ENCODE measurements around the gene SPINK4. TPM values are rescaled to one million over a fixed set of nuclear protein-coding genes. Genes with fewer than 3 reads are reported as not detected.
A peak's percentile ranks its signal among the peaks of the same experiment; 100 is the strongest.

SPINK4 gene
- total and polyA plus RNA-seq, 4 donors, result not detected

DNA sequence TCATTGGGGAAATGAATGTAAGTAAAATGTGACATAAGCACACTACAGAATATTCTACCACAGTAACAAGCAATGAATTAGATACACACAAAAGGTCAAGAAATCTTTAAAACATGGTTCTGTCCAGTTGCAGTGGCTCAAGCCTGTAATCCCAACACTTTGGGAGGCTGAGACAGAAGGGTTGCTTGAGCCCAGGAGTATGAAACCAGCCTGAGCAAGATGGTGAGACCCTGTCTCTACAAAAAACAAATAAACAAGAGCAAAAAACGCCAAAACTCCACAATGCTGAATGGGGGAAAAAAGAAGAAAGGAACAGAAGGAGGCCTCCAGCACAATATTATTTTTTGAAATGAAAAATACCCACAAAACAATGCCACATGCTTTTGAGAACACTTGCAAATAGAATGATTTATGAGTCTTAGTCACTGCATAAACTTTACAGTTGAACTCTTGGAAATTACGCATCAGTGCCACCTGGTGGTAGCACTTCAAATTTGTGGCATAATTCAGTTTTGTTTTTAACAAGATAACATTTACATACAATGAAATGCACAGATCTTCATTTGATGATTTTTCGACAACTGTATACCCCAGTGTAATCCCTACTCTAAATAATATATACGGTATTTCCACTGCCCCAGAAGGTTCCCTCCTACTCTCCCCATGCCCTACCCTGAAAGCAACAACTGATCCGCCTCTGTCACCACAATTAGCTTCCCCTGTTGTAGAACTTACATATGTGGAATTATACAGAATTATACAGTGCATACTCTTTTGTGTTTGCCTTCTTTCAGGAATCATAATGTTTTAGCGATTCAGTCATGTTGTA lies 14.4 kb upstream of the SPINK4 start:
- peak; percentile 77 to 90 (median 88) for DNase-seq
- WGBS, 2 donors, result 14 to 22% methylated on average over 6 of the region's 6 CpGs
- no peaks in the 10 kb centered on the region for H3K4me1 ChIP-seq (ENCODE audit: control insufficient read depth in 5 of 5, insufficient read depth in 5 of 5, low read length in 5 of 5)

DNA sequence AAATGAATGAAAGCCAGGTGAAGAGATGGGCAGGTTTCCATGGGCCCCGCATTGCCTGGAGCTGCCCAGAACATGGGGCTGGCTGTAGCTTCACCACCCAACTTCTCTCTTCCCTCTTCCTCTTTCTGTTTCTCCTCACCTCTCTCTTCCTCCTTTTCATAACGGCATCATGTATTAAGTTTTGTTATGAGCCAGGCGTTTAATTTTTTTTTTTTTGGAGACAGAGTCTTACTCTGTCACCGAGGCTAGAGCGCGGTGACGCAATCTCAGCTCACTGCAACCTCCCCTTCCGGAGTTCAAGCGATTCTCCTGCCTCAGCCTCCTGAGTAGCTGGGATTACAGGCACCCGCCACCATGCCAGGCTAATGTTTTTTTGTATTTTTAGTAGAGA lies 13.0 kb upstream of the SPINK4 start:
- Histone ChIP-seq H3K36me3 (ENCODE audit: control insufficient read depth in 4 of 4, insufficient read depth in 4 of 4, low read length in 4 of 4) (no peaks in the 10 kb centered on the region), H3K9ac (ENCODE audit: insufficient read depth in 1 of 2, low read length in 2 of 2) (no peak overlapping the region), H3K27ac (ENCODE audit: low read depth in 1 of 2, low read length in 1 of 2) (no peak overlapping the region), H3K4me1 (ENCODE audit: control insufficient read depth in 5 of 5, insufficient read depth in 5 of 5, low read length in 5 of 5) (no peaks in the 10 kb centered on the region), H3K4me3 (no peak overlapping the region), H3K9me3 (ENCODE audit: control insufficient read depth in 4 of 4, insufficient read depth in 3 of 4, low read length in 3 of 4) (no peaks in the 10 kb centered on the region), H3K27me3 (ENCODE audit: control insufficient read depth in 3 of 3, insufficient read depth in 3 of 3, low read length in 2 of 3) (no peaks in the 10 kb centered on the region)
- TF ChIP-seq, protein P1, sequence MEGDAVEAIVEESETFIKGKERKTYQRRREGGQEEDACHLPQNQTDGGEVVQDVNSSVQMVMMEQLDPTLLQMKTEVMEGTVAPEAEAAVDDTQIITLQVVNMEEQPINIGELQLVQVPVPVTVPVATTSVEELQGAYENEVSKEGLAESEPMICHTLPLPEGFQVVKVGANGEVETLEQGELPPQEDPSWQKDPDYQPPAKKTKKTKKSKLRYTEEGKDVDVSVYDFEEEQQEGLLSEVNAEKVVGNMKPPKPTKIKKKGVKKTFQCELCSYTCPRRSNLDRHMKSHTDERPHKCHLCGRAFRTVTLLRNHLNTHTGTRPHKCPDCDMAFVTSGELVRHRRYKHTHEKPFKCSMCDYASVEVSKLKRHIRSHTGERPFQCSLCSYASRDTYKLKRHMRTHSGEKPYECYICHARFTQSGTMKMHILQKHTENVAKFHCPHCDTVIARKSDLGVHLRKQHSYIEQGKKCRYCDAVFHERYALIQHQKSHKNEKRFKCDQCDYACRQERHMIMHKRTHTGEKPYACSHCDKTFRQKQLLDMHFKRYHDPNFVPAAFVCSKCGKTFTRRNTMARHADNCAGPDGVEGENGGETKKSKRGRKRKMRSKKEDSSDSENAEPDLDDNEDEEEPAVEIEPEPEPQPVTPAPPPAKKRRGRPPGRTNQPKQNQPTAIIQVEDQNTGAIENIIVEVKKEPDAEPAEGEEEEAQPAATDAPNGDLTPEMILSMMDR (IDR thresholded peaks at IDR 0.05; ENCODE audit: control extremely low read depth, extremely low read depth), result no peak
- DNase-seq (no peak), ATAC-seq (ENCODE audit: insufficient read depth, low FRiP score) (peak; percentile 21)
- 33 to 63% methylated on average over 10 of the region's 10 CpGs for WGBS, 2 donors

More for the DNA sequence above, 14.4 kb upstream of the SPINK4 start:
- no peaks in the 10 kb centered on the region for H3K36me3 ChIP-seq (ENCODE audit: control insufficient read depth in 4 of 4, insufficient read depth in 4 of 4, low read length in 4 of 4)
- peak overlapping the region in 1 of 2 donors; percentile 15 for H3K9ac ChIP-seq (ENCODE audit: insufficient read depth in 1 of 2, low read length in 2 of 2)
- no peaks in the 10 kb centered on the region for H3K27me3 ChIP-seq (ENCODE audit: control insufficient read depth in 3 of 3, insufficient read depth in 3 of 3, low read length in 2 of 3)
- H3K27ac ChIP-seq (ENCODE audit: low read depth in 1 of 2, low read length in 1 of 2), result no peak overlapping the region
- no peak overlapping the region for H3K4me3 ChIP-seq
- no peaks in the 10 kb centered on the region for H3K9me3 ChIP-seq (ENCODE audit: control insufficient read depth in 4 of 4, insufficient read depth in 3 of 4, low read length in 3 of 4)
- TF ChIP-seq, protein P1 (IDR thresholded peaks at IDR 0.05; ENCODE audit: control extremely low read depth, extremely low read depth), result peak; percentile 78
- no peak for ATAC-seq (ENCODE audit: insufficient read depth, low FRiP score)

DNA sequence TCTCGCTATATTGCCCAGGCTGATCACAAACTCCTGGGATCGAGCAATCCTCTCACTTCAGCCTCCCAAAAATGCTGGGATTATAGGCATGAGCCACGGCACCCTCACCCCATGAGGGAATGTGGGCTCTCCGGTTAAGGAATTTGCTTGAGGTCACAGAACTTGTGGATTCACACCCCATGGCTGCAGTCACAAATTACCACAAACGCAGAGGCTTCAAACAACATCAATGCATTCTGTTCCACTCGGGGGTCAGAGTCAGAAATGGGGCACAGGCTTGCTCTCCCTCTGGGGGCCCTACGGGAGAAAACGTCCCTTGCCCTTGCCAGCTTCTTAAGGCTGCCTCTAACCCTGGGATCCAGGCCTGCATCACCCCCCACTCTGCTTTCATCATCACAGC lies 12.2 kb upstream of the SPINK4 start:
- H3K9ac ChIP-seq (ENCODE audit: insufficient read depth in 1 of 2, low read length in 2 of 2), result no peak overlapping the region
- no peaks in the 10 kb centered on the region for H3K9me3 ChIP-seq (ENCODE audit: control insufficient read depth in 4 of 4, insufficient read depth in 3 of 4, low read length in 3 of 4)
- WGBS, 2 donors, result 84 to 90% methylated on average over 8 of the region's 8 CpGs
- ATAC-seq (ENCODE audit: insufficient read depth, low FRiP score) (no peak), DNase-seq (no peak)
- TF ChIP-seq, protein P1 (IDR thresholded peaks at IDR 0.05; ENCODE audit: control extremely low read depth, extremely low read depth), result no peak
- H3K27ac ChIP-seq (ENCODE audit: low read depth in 1 of 2, low read length in 1 of 2), result no peak overlapping the region
- H3K36me3 ChIP-seq (ENCODE audit: control insufficient read depth in 4 of 4, insufficient read depth in 4 of 4, low read length in 4 of 4), result no peaks in the 10 kb centered on the region
- no peak overlapping the region for H3K4me3 ChIP-seq
- no peaks in the 10 kb centered on the region for H3K4me1 ChIP-seq (ENCODE audit: control insufficient read depth in 5 of 5, insufficient read depth in 5 of 5, low read length in 5 of 5)
- H3K27me3 ChIP-seq (ENCODE audit: control insufficient read depth in 3 of 3, insufficient read depth in 3 of 3, low read length in 2 of 3), result peaks cover 0 to 2% (median 0%) of the 10 kb centered on the region in 3 donors

Measured in lung (tissue), 12 donors.